K562 (cell line): ENCODE results near the gene YAF2. TPM values are rescaled to one million over a fixed set of nuclear protein-coding genes. Genes with fewer than 3 reads are reported as not detected.

Experiments used
- ASH1L ChIP-seq: fragments of 450-650 bp; IDR thresholded peaks from 2 replicates; pipeline ENCODE4 v1.6.1; 2018; ENCODE audit warnings: borderline replicate concordance, mild to moderate bottlenecking, low read depth; ENCODE audit not compliant: partially characterized antibody
- ATF1 ChIP-seq, 2 experiments: fragments of 450-650 bp in 1 of 2; IDR thresholded peaks; 2 replicates each; pipeline ENCODE4 v1.6.1; 2016; ENCODE audit warnings: missing compliant biosample characterization in 1 of 2, missing genetic modification characterization in 1 of 2
- BCOR ChIP-seq: fragments of 450-650 bp; IDR thresholded peaks from 2 replicates; pipeline ENCODE4 v1.6.1; 2016
- E2F8 ChIP-seq: fragments of 450-650 bp; IDR thresholded peaks from 2 replicates; pipeline ENCODE4 v1.7.1; 2018; ENCODE audit warnings: mild to moderate bottlenecking, low read depth; ENCODE audit not compliant: partially characterized antibody
- ESRRB ChIP-seq: fragments of 250-450 bp; sonication (Bioruptor Pico); IDR thresholded peaks from 2 replicates; pipeline ENCODE4 v1.5.0; 2020; ENCODE audit warnings: mild to moderate bottlenecking, moderate library complexity, borderline replicate concordance
- HLTF ChIP-seq: fragments of 450-650 bp; IDR thresholded peaks from 2 replicates; pipeline ENCODE4 v1.6.1; 2016
- ILF3 ChIP-seq: fragments of 450-650 bp; IDR thresholded peaks from 2 replicates; pipeline ENCODE4 v1.6.1; 2018; ENCODE audit warnings: antibody characterized with exemption, mild to moderate bottlenecking, moderate library complexity, borderline replicate concordance
- LEF1 ChIP-seq: fragments of 450-650 bp; IDR thresholded peaks from 2 replicates; pipeline ENCODE4 v1.6.1; 2016; ENCODE audit warnings: mild to moderate bottlenecking
- MAFF ChIP-seq: IDR thresholded peaks from 2 replicates; pipeline ENCODE4 v1.6.1; 2012; ENCODE audit warnings: low read length, improper control_type of control experiment
- PHTF2 ChIP-seq: fragments of 250-450 bp; sonication (Bioruptor Pico); IDR thresholded peaks from 2 replicates; pipeline ENCODE4 v1.5.0; 2021; ENCODE audit warnings: mild to moderate bottlenecking
- PRPF4 ChIP-seq: fragments of 200-400 bp; formaldehyde crosslinking; IDR thresholded peaks from one replicate; pipeline ENCODE4 v1.6.1; 2017; ENCODE audit warnings: low read length, low read depth, mild to moderate bottlenecking; ENCODE audit not compliant: insufficient read depth, poor library complexity, severe bottlenecking
- RBM39 ChIP-seq: fragments of 200-400 bp; formaldehyde crosslinking; optimal IDR thresholded peaks from 2 replicates; pipeline ENCODE3; 2018; ENCODE audit warnings: low read depth, low read length
- SMAD3 ChIP-seq: fragments of 450-650 bp; formaldehyde crosslinking; conservative IDR thresholded peaks from 2 replicates; pipeline ENCODE4 v1.4.0; 2020; ENCODE audit warnings: mild to moderate bottlenecking
- SMARCA5 ChIP-seq: fragments of 450-650 bp; IDR thresholded peaks from 2 replicates; pipeline ENCODE4 v1.6.1; 2016
- SP1 ChIP-seq: sonication (generic); formaldehyde crosslinking; IDR thresholded peaks from 2 replicates; pipeline ENCODE4 v1.8.1; 2022; ENCODE audit warnings: mild to moderate bottlenecking, missing genetic modification reagents
- WHSC1 ChIP-seq: IDR thresholded peaks from one replicate; pipeline ENCODE4 v1.6.1; 2012; ENCODE audit warnings: low read length, control low read depth, inconsistent platforms
- ZFPM2 ChIP-seq: fragments of 250-450 bp; sonication (Bioruptor Pico); IDR thresholded peaks from 2 replicates; pipeline ENCODE4 v1.5.1; 2022; ENCODE audit warnings: mild to moderate bottlenecking
- ZNF140 ChIP-seq: fragments of 250-450 bp; sonication (Bioruptor Pico); IDR thresholded peaks from 2 replicates; pipeline ENCODE4 v1.8.0; 2021; ENCODE audit warnings: moderate library complexity, mild to moderate bottlenecking, inconsistent platforms
- ZNF174 ChIP-seq: fragments of 250-450 bp; sonication (Bioruptor Pico); IDR thresholded peaks from 2 replicates; pipeline ENCODE4 v1.4.0; 2020; ENCODE audit warnings: mild to moderate bottlenecking
- ZNF764 ChIP-seq: fragments of 250-450 bp; sonication (Bioruptor Pico); IDR thresholded peaks from 2 replicates; pipeline ENCODE4 v1.4.0; 2020; ENCODE audit warnings: low read depth, mild to moderate bottlenecking, moderate library complexity
- ZSCAN29 ChIP-seq: fragments of 450-650 bp; IDR thresholded peaks from 2 replicates; pipeline ENCODE4 v1.6.1; 2017
- polyA plus RNA-seq, 8 experiments: library from polyadenylated mRNA; depleted of rRNA in 4 of 8; stranded (reverse) in 5 of 8; unstranded in 3 of 8; fragments of >200 nt; fragmentation: Nextera tagmentation in 2 of 8; fragmentation: Illumina TruSeq in 1 of 8; extraction: Ambion mirVana in 2 of 8; extraction: Trizol in 1 of 8; gene quantifications; 2 replicates each; pipeline versions ENCODE4 v1.2.1 to v1.2.3, GENCODE V29; 2011 to 2014; ENCODE audit warnings: inconsistent platforms in 1 of 8, missing spikeins in 1 of 8
- total RNA-seq, 7 experiments: library from RNA; depleted of rRNA in 6 of 7; stranded (reverse); fragments of >200 nt in 6 of 7; fragmentation: Illumina TruSeq in 2 of 7; extraction: Trizol in 2 of 7; gene quantifications; 2 replicates each; pipeline versions ENCODE4 v1.2.1 to v1.2.3, GENCODE V29; 2011 to 2021; ENCODE audit warnings: low replicate concordance in 1 of 7
- TF ChIP-seq, protein P1 (sequence below): fragments of 250-450 bp; sonication (Bioruptor Pico); IDR thresholded peaks from 2 replicates; pipeline ENCODE4 v1.4.0; 2020; ENCODE audit warnings: mild to moderate bottlenecking, moderate library complexity
- TF ChIP-seq, protein P2 (sequence below): fragments of 450-650 bp; IDR thresholded peaks from 2 replicates; pipeline ENCODE4 v1.7.0; 2016; ENCODE audit warnings: borderline replicate concordance

Gene YAF2
- total and polyA plus RNA-seq, 9 of the 15 experiments (the other 6 are each of a cell fraction or from before 2014, with no cell fraction given), result 10.6 to 26.4 (median 21.3) TPM

- TF ChIP-seq ESRRB (no peak), HLTF (no peak), PRPF4 (no peak), E2F8 (no peak), MAFF (no peak), SMARCA5 (no peak), PHTF2 (CRISPR knock-in tag) (no peak), SP1 (CRISPR knock-in tag) (no peak), LEF1 (no peak), ZNF764 (CRISPR knock-in tag) (no peak), ILF3 (no peak), ATF1 (CRISPR knock-in tag; IDR thresholded peaks at IDR 0.05) (no peak), ATF1 (tag; IDR thresholded peaks at IDR 0.05) (no peak), ZFPM2 (CRISPR knock-in tag) (no peak), ZSCAN29 (no peak), ZNF140 (CRISPR knock-in tag) (no peak), BCOR (no peak), ASH1L (no peak), WHSC1 (no peak), SMAD3 (CRISPR knock-in tag) (no peak), RBM39 (no peak), ZNF174 (CRISPR knock-in tag) (no peak)
- TF ChIP-seq, protein P1, sequence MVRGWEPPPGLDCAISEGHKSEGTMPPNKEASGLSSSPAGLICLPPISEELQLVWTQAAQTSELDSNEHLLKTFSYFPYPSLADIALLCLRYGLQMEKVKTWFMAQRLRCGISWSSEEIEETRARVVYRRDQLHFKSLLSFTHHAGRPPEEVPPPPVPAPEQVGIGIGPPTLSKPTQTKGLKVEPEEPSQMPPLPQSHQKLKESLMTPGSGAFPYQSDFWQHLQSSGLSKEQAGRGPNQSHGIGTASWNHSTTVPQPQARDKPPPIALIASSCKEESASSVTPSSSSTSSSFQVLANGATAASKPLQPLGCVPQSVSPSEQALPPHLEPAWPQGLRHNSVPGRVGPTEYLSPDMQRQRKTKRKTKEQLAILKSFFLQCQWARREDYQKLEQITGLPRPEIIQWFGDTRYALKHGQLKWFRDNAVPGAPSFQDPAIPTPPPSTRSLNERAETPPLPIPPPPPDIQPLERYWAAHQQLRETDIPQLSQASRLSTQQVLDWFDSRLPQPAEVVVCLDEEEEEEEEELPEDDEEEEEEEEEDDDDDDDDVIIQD (CRISPR knock-in tag), result no peak
- TF ChIP-seq, protein P2, sequence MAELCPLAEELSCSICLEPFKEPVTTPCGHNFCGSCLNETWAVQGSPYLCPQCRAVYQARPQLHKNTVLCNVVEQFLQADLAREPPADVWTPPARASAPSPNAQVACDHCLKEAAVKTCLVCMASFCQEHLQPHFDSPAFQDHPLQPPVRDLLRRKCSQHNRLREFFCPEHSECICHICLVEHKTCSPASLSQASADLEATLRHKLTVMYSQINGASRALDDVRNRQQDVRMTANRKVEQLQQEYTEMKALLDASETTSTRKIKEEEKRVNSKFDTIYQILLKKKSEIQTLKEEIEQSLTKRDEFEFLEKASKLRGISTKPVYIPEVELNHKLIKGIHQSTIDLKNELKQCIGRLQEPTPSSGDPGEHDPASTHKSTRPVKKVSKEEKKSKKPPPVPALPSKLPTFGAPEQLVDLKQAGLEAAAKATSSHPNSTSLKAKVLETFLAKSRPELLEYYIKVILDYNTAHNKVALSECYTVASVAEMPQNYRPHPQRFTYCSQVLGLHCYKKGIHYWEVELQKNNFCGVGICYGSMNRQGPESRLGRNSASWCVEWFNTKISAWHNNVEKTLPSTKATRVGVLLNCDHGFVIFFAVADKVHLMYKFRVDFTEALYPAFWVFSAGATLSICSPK, result no peak
Measured at GRCh38 chr12:42238240-42239140, at the start of gene YAF2 (continued).
